Muscle layer of colon (tissue), 2 donors: ENCODE data around the gene MARCKSL1.
"Not testable (repeated sequence)": the region's sequence is repeated elsewhere in the genome, so short reads cannot be mapped to it uniquely, and the experiment has no call there.

ENCODE experiments used
- H3K27ac ChIP-seq: one replicate; pipeline ENCODE4 v1.7.0; 2013; ENCODE audit warnings: low read depth, mild to moderate bottlenecking, low read length, moderate library complexity
- H3K27me3 ChIP-seq, 2 donors: one replicate each; pipeline ENCODE4 v1.7.0; 2013; ENCODE audit warnings: low read length in 2 of 2, mild to moderate bottlenecking in 2 of 2; ENCODE audit not compliant: insufficient read depth in 2 of 2, control insufficient read depth in 1 of 2
- H3K36me3 ChIP-seq: one replicate; pipeline ENCODE4 v1.7.0; 2013; ENCODE audit warnings: mild to moderate bottlenecking, low read length; ENCODE audit not compliant: insufficient read depth
- H3K4me1 ChIP-seq: one replicate; pipeline ENCODE4 v1.7.0; 2013; ENCODE audit warnings: mild to moderate bottlenecking, low read length; ENCODE audit not compliant: insufficient read depth
- H3K4me3 ChIP-seq, 2 donors: one replicate each; pipeline ENCODE4 v1.7.0; 2013; ENCODE audit warnings: low read length in 2 of 2, low read depth in 1 of 2, mild to moderate bottlenecking in 1 of 2, moderate library complexity in 1 of 2
- H3K9ac ChIP-seq: one replicate; pipeline ENCODE4 v1.7.0; 2013; ENCODE audit warnings: low read length
- H3K9me3 ChIP-seq: one replicate; pipeline ENCODE4 v1.7.0; 2013; ENCODE audit warnings: mild to moderate bottlenecking, low read length
- donor health status: abdominal sarcoma.
- donor health status: Adenocarcinoma of cecum.

The MARCKSL1 gene

DNA sequence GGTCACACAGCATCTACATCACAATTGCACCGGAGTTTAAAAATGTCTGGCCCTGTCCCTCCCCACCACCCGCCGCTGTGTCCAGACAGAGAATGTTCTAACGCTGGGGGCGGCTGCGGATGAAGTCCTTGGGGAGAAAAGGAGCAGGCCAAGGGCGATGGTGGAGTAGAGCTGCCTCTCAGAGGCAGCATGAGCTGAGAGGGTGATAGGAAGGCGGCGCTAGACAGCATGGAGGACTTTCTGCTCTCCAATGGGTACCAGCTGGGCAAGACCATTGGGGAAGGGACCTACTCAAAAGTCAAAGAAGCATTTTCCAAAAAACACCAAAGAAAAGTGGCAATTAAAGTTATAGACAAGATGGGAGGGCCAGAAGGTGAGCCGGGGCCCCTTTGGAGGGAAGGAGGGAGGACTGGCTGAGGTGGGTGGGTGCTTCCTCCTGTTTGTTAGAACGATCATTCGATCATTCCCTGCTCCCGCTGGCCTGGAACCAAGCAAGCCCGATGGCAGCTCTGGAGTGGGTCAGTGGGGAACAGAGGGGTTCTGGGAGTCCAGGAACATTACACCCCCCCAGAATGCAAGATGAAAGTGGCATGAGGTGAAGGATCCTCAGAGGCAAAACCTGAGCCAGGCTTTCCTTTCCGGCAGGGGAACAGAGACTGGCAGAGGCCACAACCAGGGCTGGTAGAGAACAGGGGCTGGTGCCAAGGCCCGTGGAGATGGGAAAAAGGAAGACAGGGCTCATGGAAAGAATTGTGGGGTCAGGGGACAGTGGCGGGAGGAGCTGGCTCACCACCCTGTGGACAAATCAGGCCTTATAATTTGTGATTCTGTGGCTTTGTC, 26.7 kb upstream of the MARCKSL1 start, which contains the start of the genes FAM229A and TSSK3:
FAM229A (minus strand) TSS at position 12 of the 840 bp plus-strand sequence. CDS start 394 bp downstream, outside the sequence.
TSSK3 (plus strand) TSS at position 66 of the 840 bp plus-strand sequence; CDS start at position 229, 163 bp downstream.
- Histone ChIP-seq H3K27me3 (no peaks in the 10 kb centered on the region), H3K4me1 (peaks cover 11% of the 10 kb centered on the region), H3K9me3 (no peaks in the 10 kb centered on the region), H3K36me3 (peaks cover 26% of the 10 kb centered on the region), H3K4me3 (peak within 1 kb of the TSS; percentile 45 to 47), H3K27ac (no peak within 1 kb of the TSS), H3K9ac (no peak within 1 kb of the TSS)

DNA sequence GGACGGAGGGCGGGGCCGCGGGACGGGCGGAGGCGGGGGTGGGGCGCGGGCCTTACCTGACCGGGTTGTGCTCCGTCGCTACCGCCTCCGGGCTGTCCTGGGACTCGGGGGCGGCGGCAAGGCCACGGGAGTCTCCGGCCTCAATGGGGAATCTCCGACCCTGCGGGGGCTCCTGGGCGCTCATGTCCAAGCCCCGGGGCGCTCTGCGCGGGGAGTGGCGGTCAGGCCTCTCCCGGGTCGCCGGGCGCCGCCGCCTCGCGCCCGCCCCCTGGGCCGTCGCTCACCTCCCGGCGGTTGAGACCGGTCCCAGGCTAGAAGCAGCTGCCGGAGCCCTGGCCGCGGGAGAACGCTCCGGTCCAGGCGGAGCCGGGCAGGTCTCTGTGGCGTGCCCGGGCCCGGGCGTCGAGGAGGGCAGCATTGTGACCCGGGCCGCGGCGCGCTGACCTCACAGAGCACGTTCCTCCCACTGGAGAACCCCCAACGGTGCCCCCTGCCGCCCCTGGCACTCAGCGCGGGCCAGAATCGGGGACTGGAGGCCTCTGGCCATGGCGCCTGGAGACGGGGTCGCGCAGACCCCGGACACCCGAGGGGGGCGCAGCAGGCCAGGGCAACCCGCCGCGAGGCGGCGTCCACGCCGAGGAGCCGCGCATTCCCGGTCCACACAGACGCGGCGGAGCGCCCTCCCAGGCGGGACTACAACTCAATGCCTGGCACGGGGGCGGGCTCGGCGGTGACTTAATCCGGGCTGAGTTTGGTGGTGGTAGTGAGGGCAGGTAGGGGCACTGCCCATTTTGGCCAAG, 25.8 kb upstream of the MARCKSL1 start:
- Histone ChIP-seq H3K9me3 (no peaks in the 10 kb centered on the region), H3K4me3 (peak overlapping the region; percentile 45 to 47), H3K36me3 (peaks cover 17% of the 10 kb centered on the region), H3K9ac (no peak overlapping the region), H3K27me3 (no peaks in the 10 kb centered on the region), H3K27ac (no peak overlapping the region), H3K4me1 (peaks cover 11% of the 10 kb centered on the region)

DNA sequence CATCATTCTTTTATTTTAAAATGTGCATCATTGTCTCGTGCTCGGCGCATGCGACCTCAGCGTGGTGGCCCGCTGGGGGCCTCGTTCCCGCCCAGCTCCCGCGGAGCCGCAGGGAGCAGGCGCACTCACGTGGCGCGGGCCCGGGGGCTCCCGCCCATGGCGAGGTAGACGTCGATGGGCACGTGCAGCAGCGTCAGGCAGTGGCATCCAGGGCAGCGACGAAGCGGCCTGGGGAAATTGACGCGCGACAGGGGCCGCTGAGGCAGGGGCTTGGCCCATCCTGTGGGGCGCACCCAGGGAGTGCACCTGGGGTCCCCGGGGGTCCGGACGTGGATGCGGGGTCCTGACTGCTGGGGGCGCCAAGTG, 25.3 kb upstream of the MARCKSL1 start:
- H3K9me3 ChIP-seq: no peaks in the 10 kb centered on the region
- H3K9ac ChIP-seq: no peak overlapping the region
- no peak overlapping the region for H3K27ac ChIP-seq

DNA sequence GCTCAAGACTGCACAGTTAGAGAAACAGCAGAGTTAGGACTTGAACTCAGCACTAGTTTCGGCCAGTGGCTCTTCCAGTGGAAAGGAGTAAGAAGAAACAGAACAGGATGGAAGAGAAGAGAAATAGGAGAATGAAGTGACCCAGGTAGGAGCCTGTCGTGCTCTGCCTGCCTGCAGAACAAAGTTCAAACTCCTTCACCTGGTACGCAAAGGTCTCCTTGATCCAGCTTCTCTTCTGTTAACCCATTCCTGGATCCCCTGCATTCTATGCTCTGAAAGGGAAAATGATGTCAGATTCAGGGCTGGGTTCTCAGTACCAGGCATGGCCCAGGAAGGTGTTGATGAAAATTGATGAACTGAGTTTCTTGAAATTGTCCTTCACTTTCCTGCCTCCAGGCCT, 22.4 kb upstream of the MARCKSL1 start:
- H3K4me3 ChIP-seq: no peak overlapping the region
- no peaks in the 10 kb centered on the region for H3K9me3 ChIP-seq
- H3K27me3 ChIP-seq: no peaks in the 10 kb centered on the region
- no peak overlapping the region for H3K27ac ChIP-seq
- peaks cover 16% of the 10 kb centered on the region for H3K4me1 ChIP-seq
- peaks cover 6% of the 10 kb centered on the region for H3K36me3 ChIP-seq
- H3K9ac ChIP-seq: no peak overlapping the region

More for the DNA sequence above, 25.3 kb upstream of the MARCKSL1 start:
- H3K4me1 ChIP-seq: peaks cover 11% of the 10 kb centered on the region
- H3K4me3 ChIP-seq: no peak overlapping the region
- H3K36me3 ChIP-seq: peaks cover 12% of the 10 kb centered on the region
- no peaks in the 10 kb centered on the region for H3K27me3 ChIP-seq

DNA sequence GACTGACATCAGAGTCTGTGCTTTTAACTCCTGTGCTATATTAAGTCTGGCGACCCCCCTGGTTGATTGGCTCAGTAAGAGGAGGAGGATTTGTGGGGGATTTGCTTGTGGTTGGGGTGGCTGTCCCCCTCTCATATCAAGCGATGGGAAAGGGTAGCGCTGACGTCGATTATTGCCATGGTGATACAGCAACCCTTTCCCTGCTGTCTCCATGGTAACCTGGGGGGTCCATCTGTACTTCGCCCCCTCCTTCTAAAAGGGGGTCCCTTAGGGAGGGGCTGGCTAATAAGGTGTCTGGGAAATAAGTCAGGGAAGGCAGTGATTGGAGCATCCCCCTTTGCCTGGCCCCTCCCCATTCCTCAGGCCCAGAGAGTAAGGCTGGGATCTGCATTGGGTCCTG, 21.6 kb upstream of the MARCKSL1 start:
- peaks cover 6% of the 10 kb centered on the region for H3K36me3 ChIP-seq
- peaks cover 23% of the 10 kb centered on the region for H3K4me1 ChIP-seq
- no peak overlapping the region for H3K27ac ChIP-seq
- H3K4me3 ChIP-seq: no peak overlapping the region
- no peaks in the 10 kb centered on the region for H3K27me3 ChIP-seq
- no peak overlapping the region for H3K9ac ChIP-seq
- H3K9me3 ChIP-seq: no peaks in the 10 kb centered on the region

DNA sequence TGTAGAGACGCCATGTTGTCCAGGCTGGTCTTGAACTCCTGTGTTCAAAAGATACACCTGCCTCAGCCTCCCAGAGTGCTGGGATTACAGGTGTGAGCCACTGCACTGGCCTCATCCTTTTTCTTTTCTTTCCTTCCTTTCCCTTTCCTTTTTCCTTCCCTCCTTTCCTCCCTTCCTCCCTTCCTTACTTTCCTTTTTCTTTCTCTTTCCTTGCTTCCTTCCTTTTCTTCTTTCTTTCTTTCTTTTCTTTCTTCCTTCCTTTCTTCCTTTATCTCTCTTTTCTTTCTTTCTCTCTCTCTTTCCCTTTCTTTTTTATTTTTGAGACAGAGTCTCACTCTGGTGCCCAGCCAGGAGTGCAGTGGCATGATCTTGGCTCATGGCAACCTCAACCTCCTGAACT, 20.4 kb upstream of the MARCKSL1 start:
- H3K36me3 ChIP-seq: peaks cover 6% of the 10 kb centered on the region
- H3K4me3 ChIP-seq: no peak overlapping the region
- H3K9me3 ChIP-seq: no peaks in the 10 kb centered on the region
- no peaks in the 10 kb centered on the region for H3K27me3 ChIP-seq
- peaks cover 20% of the 10 kb centered on the region for H3K4me1 ChIP-seq
- H3K9ac ChIP-seq: no peak overlapping the region
- H3K27ac ChIP-seq: no peak overlapping the region

DNA sequence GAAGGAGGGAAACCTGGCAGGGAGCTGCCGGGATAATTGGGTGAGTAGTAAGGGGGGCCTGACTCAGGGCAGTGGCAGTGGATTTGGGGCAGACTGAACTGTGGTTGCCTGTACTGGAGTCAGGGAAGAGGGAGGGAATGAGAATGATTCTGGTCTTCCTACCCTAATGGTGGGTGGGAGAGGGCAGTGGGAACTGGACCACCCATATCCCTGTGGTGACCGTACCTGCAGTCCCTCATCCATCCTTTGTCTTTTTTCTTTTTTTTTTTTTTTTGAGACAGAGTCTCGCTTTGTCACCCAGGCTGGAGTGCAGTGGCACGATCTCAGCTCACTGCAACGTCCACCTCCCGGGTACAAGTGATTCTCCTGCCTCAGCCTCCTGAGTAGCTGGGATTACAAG, 19.7 kb upstream of the MARCKSL1 start:
- not testable (repeated sequence) for H3K9ac ChIP-seq, H3K36me3 ChIP-seq, H3K9me3 ChIP-seq, H3K4me3 ChIP-seq, H3K27ac ChIP-seq, H3K27me3 ChIP-seq
- peaks cover 20% of the 10 kb centered on the region for H3K4me1 ChIP-seq

DNA sequence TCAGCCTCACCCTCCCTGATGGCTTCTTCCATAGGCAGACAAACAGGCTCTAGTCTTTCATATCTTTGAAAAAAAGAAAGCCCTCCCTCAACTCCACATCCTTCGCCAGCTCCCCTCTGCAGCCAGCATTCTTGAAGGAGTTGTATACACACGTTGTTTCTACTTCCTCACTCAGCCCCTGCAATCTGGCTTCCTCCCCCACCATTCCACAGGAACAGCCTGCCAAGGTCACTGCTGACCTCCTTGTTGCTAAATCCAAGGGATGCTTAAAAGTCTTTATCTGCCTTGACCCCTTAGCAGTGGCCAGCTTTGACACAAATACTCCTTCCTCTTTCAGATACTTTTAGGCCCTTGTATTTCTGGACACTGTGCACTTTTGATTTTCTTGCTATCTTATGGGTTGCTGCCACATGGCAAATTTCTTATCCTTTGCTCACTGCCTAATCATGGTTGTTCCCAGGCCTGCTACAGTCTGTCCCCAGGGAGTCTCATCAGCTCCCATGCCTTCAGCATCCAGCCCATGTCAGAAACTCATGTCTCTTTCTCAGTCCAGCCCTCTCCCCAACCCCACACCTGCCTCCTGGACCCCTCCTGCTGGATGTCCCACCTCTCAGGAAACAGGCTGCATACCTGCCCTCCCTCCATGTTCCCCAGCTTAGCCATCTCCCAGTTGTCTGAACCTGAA, 18.0 kb upstream of the MARCKSL1 start:
- peaks cover 6% of the 10 kb centered on the region for H3K36me3 ChIP-seq
- H3K4me3 ChIP-seq: no peak overlapping the region
- H3K27ac ChIP-seq: peak overlapping the region; percentile 14
- no peak overlapping the region for H3K9ac ChIP-seq
- H3K9me3 ChIP-seq: no peaks in the 10 kb centered on the region
- H3K4me1 ChIP-seq: peaks cover 20% of the 10 kb centered on the region
- H3K27me3 ChIP-seq: no peaks in the 10 kb centered on the region

DNA sequence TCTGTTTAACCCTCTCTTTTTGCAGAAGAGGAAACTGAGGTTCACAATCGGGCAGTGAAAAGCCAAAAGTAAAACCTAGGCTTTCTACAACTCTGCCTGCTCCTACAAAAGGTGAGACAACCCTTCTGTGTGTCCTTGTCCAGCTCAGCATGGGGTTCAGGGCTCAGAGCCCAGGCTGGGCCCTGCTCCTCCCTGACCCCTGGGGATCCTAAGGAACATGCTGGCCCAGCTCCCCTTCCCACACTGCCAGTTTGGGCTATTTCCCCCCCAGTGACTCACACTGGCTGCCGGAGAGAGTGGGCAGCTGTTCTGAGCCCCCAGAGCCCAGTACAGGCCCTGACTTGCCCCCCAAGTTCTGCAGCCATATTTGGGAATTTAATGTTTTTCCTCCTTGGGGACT, 17.4 kb upstream of the MARCKSL1 start:
- Histone ChIP-seq H3K27ac (no peak overlapping the region), H3K9me3 (no peaks in the 10 kb centered on the region), H3K27me3 (no peaks in the 10 kb centered on the region), H3K9ac (no peak overlapping the region), H3K4me1 (peaks cover 20% of the 10 kb centered on the region), H3K36me3 (peaks cover 6% of the 10 kb centered on the region), H3K4me3 (no peak overlapping the region)

DNA sequence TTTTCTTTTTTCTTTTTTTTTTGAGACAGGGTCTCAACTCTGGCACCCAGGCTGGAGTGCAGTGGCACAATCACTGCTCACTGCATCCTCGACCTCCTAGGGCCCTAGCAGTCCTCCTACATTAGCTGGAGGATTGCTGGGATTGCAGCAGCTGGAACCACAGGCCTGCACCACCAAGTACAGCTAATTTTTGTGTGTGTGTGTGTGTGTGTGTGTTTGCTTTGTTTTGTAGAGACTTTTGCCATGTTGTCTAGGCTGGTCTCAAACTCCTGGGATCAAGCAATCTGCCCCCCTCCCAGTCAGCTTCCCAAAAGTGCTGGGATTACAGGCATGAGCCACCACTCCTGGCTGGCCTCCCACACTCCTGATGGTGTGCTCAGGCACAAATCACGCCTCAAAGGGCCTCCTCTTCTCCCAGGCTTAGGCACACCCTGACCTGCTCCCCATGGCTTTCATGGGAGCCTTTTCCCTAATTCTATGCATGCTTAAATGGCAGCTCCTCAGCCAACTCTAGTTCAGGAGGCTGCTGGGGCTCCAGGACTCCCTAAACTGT, 16.9 kb upstream of the MARCKSL1 start:
- peaks cover 20% of the 10 kb centered on the region for H3K4me1 ChIP-seq
- no peaks in the 10 kb centered on the region for H3K9me3 ChIP-seq
- no peak overlapping the region for H3K27ac ChIP-seq
- H3K36me3 ChIP-seq: peaks cover 6% of the 10 kb centered on the region
- H3K9ac ChIP-seq: no peak overlapping the region
- no peak overlapping the region for H3K4me3 ChIP-seq
- H3K27me3 ChIP-seq: no peaks in the 10 kb centered on the region

DNA sequence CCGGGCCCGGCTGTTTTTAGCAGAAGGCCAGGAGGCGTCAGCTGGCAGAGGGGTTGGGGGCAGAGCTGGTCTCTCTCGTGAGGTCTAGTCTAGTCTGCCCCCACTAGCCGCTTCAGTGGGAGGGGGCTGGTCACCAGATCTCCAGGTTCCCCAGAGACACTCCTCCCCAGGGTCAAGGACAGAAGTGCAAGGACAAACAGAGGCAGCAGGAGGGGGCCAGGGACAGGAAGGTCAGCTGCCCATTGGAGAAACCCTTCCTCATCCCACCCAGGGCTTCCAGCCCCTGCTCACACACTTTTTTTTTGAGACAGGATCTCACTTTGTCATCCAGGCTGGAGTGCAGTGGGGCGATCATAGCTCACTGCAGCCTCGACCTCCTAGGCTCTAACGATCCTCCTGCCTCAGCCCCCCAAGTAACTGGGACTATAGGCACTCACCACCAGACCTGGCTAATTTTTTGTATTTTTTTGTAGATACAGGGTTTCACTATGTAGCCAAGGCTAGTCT, 16.3 kb upstream of the MARCKSL1 start:
- H3K4me1 ChIP-seq: peaks cover 20% of the 10 kb centered on the region
- H3K27ac ChIP-seq: peak overlapping the region; percentile 91
- no peaks in the 10 kb centered on the region for H3K9me3 ChIP-seq
- H3K9ac ChIP-seq: peak overlapping the region; percentile 67
- H3K4me3 ChIP-seq: peak overlapping the region; percentile 61 to 83
- H3K27me3 ChIP-seq: no peaks in the 10 kb centered on the region
- peaks cover 6% of the 10 kb centered on the region for H3K36me3 ChIP-seq
